ENCODE data around the gene CASS4.

Gene CASS4

DNA sequence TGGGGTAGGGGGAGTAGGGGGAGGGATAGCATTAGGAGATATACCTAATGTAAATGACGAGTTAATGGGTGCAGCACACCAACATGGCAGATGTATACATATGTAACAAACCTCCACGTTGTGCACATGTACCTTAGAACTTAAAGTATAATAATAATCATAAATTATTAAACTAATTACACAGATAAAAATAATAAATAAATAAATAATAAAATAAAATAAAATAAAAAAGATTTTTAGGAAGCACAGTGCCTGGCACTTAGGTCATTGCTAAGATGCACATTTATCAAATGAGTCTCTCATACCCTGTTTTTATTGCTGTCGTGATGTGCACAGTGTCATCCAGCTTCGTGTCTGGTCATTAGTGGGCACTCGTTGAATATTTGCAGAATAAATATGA is 37.4 kb downstream of the CASS4 start:
- DNase-seq: no peak

DNA sequence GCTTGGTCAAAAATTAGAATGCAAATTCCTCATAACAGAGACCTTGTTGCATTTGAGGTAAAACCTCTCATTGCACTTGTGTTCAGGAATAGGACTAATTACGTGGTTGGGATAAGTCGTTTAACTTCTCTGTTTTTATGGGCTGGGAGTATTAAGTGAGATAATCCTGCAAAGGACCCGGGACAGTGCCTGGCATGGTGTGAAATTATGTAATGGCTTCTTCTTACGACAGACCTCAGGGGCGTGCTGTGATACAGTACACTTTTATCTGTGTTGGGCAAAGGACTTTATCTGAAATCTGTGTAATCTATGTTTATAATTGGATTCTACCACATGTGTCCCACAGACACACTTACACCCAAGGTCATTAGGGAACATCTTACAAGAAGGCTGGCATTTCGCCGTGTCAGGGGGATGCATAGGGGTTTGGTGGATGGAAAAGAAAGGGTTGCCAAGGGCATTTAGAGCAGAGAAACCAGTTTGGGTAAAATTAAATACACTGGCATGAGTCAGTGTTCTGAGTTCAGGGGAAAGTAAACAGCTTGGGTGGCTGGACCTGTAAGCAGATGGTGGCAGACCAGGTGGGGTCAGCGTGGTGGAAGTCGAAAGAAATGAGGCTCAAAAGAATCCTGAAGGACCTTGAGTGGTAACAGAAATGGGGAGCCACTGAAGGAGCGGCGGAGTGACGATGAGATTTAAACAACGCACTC is 39.2 kb downstream of the CASS4 start:
- no peak for DNase-seq

DNA sequence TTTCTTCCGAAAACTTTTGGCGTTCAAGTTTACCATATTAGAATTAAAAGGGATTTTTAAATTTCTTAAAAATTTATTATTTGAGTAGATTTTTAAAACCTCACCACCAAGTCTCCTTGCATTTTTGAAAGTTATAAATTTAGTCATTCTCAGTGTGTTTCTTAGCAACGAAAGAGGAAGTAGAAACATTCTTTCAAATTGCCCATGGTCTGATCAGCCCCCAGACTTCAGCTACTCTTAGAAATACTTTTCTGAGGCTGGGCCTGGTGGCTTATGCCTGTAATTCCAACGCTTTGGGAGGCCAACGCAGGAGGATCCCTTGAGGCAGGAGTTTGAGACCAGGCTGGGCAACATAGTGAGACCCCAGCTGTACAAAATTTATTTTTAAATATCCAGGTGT is 41.3 kb downstream of the CASS4 start:
- no peak for DNase-seq

DNA sequence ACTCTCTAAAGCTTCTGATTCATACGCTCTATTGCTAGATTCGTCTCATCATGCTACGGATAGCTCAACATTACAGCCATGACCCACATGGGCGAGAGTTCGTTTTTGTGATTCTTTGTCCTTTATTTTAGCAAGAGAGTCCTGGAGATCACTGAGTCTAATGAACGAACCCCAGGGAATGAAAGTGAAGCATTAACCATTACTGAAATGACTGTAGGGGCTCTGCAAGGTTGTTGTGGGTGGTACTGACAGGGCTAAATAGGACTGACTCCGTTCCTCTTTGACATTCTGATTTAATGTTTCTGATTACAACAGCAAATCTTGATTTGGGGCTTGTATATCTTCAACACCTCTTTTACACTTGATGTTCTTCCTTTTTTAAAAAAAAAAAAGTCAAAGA is 42.7 kb downstream of the CASS4 start:
- no peak for DNase-seq

DNA sequence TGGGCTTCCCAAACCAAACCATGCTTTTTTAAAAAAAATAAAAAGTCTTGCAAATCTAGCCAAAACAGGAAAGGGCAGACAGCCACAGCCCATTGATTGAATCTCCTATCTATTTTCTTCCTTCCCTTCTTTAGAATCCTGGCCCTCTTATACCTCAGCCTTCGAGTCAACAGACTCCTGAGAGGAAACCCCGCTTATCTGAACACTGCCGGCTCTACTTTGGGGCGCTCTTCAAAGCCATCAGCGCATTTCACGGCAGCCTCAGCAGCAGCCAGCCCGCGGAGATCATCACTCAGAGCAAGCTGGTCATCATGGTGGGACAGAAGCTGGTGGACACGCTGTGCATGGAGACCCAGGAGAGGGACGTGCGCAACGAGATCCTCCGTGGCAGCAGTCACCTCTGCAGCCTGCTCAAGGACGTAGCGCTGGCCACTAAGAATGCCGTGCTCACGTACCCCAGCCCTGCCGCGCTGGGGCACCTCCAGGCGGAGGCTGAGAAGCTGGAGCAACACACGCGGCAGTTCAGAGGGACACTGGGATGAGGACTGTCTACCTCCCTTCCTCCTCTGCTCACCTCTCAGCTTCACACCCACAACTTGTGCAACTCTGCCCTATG is 46.3 kb downstream of the CASS4 start:
- DNase-seq: no peak

DNA sequence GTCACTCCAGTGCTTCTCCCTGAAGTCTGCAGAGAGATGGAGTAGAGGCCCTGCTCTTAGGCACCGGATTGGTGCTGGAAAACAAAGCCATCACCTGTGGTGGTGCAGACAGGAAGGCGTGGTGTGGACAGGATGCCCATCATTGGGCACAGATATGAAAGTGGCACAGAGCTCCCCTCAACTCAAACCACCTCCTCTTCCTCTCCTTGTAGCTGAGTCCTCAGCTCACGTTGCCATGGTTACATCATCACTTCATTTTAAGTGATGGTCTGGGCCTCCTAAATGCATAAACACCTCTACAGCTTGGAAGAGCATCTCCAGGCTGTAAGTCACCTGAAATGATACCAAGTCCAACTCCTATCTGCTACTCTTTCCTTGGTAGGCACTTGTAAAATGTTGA is 48.4 kb downstream of the CASS4 start:
- no peak for DNase-seq

DNA sequence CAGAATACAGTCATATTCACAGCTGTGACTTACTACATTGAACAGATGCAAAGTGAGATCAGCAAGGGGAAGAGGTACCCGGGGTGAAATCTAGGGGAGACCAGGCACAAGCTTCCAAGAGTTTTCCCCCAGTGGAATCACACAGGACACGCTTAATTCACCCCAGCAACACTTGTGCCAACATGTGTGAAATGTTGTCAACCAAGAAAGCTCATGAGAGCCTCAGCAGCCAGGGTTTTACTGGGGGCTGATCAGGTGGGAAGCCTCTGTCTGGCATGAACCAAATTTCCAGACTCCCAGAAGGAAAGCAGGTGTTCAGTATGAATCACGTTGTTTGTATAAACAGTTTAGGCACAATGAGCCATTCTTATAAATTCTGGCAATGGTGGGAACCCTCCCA is 49.5 kb downstream of the CASS4 start:
- DNase-seq: no peak

DNA sequence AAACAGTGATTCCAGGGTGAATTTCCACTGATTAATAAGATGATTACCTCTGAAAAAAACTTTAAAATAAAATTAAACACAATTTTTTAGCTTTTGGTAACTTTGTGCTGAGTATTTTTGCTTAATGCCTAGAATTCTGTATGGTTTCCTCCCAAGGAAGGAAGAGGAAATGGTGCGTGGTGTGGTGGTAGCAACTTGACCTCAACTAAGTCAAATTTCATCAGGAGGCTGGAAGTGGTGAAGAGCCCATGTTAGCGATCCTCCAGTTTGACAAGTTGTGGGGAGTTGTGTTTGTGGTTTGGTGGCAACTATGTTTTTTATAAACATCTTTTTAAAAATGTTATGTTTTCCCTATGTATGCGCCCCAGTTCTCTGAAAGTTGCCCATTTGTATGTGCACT is 51.4 kb downstream of the CASS4 start:
- DNase-seq: no peak

DNA sequence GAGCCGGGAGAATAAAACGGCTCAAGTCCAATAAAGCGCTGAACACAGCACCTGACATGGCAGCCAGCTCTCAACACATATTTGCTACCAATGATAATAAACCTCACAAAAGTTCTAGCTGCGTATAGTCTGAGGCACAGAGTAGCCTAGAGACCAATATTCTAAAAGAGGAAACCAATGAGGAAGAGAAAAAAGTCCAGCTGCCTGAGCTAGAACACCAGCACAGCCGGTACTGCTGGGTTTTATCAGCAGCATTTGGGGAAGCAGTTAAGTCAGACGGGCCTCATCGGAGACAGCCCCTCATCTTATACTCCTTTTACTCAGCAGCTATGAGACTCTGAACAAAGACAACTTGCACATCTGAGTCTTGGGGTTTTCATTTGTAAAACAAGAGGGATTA is 53.9 kb downstream of the CASS4 start:
- no peak for DNase-seq

DNA sequence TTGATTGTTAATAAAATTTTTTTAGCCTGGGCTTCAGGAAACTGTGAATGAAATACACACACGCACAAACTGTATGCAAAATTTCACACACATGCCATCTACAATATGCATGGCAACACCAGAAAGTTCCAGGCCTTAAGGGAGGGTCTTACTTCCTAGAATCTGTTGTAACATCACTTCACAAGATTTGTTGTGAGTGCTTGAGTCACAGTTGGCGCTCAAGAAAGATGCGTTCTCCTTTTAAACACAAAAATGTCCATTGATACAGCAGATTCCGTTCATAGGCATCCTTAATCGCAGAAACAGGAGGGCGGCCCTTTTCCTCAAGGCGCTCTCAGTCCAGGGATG is 55.9 kb downstream of the CASS4 start:
- no peak for DNase-seq

DNA sequence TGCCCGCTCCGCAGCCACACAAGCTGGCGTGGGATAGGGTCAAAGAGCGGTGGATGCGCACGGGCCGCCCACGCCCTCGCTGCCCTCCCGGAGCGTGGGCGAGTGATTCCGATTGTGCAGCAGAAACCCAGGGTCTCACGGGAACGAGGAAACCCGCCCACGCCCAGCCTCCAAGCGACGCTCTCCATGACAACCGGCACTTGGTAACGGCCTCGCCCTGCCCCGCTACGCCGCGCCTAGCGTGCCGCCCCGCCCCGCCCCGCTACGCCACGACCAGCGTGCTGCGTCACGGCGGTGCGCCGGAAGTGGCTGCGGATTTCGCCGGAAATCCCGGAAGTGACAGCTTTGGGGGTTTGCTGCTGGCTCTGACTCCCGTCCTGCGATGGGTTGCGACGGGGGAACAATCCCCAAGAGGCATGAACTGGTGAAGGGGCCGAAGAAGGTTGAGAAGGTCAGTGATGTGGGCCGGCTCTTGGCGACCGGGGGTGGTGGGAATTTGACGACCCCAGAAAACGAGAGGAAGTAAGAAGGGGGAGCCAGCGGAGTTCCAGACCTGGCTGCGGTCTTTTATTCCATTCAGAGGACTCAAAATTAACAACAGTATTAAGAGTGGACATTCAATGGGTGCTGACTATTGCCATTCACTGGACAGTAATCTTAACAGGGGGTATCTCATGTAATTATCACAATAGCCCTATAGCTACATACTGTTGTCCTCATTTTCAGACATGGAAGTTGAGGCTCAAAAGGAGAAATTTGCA is 56.4 kb downstream of the CASS4 start, which contains the start of gene RTF2:
RTF2 (plus strand) TSS at position 312 of the 761 bp plus-strand sequence; CDS start at position 383, 71 bp downstream.
- peak; percentile 94 for DNase-seq

DNA sequence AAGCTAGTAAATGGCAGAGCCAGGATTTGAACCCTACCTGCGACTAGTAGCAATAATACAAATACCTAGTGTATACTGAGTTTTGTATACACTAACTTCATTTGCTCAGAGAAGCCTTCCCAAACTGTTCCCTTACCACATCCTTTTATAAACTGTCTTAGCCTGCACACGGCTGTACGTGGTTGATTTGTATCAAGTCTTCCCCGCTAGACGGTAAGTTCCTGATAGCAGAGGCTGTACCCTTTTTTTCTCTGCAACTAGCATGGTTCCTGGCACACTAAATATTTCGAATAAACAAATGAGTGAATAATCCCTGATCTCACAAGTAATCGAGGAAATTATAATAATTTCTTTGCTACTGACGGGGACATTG is 57.0 kb downstream of the CASS4 start:
- no peak for DNase-seq

DNA sequence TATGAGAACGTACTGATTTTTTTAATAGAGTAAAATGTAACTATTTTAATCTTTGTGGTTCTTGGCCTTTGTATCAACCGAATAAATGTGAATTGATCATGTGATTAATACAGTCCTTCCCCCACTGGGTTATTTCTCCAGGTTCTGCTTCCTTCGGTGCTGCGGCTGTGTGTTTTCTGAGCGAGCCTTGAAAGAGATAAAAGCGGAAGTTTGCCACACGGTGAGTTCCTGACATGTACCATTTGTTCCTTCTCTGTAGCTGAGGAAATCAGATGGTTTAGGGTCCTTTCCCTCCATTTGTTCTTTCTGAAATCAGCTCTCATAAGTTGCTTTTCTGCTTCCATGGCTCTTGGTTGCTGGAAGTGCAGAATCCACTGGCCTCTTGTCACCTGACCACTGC is 71.9 kb downstream of the CASS4 start:
- no peak for DNase-seq

DNA sequence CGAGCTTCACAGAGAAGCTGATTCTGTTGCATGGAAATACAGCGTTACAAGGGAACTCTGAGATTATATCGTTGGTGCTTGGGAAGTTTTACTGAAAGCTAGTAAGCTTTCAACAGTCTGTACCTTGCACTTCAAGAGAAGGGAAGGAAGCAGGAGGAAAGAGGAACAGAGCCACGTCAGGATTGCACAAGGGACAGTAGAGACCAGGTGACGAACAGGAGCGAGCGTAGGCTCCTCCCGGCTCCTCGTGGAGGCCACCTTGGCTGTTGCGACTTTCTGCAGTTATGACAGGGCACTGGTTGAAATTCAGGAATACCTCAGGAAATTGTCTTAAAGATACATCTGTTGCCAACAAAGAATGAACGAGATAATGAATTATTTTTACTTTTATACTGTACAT is 75.2 kb downstream of the CASS4 start:
- no peak for DNase-seq

DNA sequence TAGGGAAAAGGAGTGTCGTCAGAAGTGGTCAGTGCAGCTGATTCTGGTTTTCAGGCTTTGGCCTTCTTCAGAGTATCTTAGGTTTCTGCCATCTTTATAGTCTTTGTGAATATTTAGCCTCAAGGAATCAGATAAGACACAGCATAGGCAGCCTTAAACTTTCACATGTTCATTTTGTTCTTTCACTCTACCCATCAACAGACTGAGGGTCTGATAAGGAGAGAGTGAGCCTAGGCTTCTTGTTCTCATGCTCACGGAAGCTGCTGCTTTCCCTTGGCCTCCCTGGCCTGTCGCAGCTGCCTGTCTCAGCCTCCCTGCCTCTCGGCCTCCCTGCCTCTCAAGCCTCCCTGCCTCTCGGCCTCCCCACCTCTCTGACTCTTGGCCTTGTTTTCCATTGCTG is 76.5 kb downstream of the CASS4 start:
- no peak for DNase-seq

DNA sequence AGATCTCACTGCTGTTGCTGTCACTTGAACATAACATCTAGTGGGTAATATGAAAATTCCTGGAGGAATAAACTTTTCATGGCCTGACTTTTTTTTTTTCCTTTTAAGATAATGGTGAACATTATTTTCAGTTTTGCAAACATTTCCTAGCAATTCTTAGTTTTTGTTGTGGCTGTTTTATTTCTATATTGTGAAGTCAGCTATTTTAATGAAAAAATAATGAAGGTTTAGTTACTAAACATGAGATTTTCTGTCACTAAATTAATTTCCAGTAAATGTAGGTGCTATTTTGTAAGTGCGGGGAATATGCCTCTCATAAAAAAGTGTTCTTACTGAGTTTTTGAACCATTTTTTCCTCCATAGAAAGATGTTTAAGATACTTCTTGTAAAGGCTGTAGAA is 89.1 kb downstream of the CASS4 start:
- no peak for DNase-seq

DNA sequence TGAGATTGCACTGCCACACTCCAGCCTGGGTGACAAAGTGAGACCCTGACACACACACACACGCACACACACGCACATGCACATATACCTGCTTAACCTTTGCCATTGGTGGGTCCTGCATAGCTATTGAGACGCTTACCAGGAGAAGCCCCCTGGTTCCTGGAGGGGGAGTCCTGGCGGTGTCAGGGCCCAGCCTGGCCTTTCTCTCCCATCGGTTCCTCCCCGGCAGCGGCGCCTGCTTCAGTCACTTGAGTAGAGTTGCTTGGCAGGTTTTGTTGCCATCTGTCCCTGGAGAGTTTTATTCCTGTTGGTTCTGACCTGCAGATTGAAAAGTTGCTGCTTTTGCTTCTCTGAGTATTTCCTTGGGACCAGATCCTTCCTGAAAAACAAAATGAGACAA is 91.9 kb downstream of the CASS4 start:
- DNase-seq: no peak

DNA sequence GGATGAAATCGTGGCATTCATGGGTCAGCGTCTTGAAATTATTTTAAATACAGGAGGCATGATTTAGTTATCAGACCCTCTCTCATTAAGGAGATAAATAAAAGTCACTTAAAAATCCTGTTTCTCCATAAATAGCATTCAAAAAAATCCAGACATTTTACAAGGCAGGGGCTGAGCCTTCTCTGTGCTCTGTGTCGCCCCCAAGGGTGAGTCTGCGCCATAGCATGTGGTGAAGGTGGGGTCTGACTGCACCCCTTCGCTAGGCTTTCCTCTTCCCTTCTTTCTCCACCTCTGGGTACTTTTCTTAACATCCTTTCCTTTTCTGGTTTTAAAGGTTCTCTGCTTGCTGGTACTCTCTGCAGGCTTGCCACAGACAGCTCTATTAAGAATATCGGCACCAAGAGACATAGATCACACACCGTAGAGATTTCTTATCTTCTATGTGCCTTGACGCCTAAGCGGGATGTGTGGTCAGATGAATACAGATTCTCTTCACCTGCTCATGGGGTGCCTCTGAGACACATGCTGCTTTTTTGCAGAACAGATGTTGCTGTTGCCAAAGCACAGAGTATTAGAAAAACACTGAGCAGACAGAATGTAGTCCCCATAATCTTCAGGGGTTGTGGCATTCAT is 92.4 kb downstream of the CASS4 start:
- no peak for DNase-seq

DNA sequence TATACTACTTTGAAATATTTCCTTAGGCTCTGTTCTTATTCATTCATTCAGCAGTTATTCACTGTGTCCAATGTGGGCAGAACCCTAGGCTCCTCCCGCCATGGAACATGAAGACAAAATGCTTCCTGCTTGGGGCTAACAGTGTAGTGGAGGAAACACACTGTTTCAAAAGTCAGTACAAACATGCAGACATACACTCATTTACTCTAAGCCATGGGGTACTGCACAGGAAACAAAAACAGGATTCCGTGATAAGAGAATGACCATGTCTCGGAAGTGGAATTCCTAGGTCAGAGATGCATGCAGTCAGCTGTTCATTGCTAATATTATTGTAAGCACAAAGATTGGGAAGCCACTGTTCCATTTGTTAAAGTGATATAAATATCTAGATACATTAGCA is 94.0 kb downstream of the CASS4 start:
- no peak for DNase-seq

Data from fibroblast of skin of right biceps (primary cell).